GM23338 (cell line): ENCODE data around the gene NUDT9. TPM values are rescaled to one million over a fixed set of nuclear protein-coding genes. Genes with fewer than 3 reads are reported as not detected.
"Not testable (repeated sequence)": the region's sequence is repeated elsewhere in the genome, so short reads cannot be mapped to it uniquely, and the experiment has no call there.

Experiments used
- ATAC-seq: fragments of 200-7000 bp; cut with Tn5 transposase; 3 replicates; pipeline ENCODE4 v1.9.1; 2020
- DNase-seq: peaks from one replicate; pipeline ENCODE4 v3.0.0-alpha.2; 2015; ENCODE audit warnings: low spot score
- H2AFZ ChIP-seq: fragments of 200-600 bp; sonication (generic); 2 replicates; pipeline ENCODE4 v1.8.0; 2016; ENCODE audit warnings: antibody characterized with exemption, mild to moderate bottlenecking, moderate library complexity
- H3F3A ChIP-seq: fragments of 200-600 bp; sonication (generic); replicated peaks from 2 replicates; pipeline ENCODE4 v1.8.0; 2017; ENCODE audit warnings: antibody characterized with exemption, mixed run types, low read depth
- H3K27ac ChIP-seq: fragments of 200-600 bp; sonication (generic); 2 replicates; pipeline ENCODE4 v1.6.1; 2016; ENCODE audit warnings: low read depth
- H3K27me3 ChIP-seq: fragments of 200-600 bp; sonication (generic); 2 replicates; pipeline ENCODE4 v1.8.0; 2016; ENCODE audit warnings: mild to moderate bottlenecking, mixed run types, moderate library complexity; ENCODE audit not compliant: insufficient read depth
- H3K36me3 ChIP-seq: fragments of 200-600 bp; sonication (generic); 2 replicates; pipeline ENCODE4 v1.8.0; 2016; ENCODE audit warnings: mild to moderate bottlenecking; ENCODE audit not compliant: insufficient read depth
- H3K4me1 ChIP-seq: fragments of 200-600 bp; sonication (generic); 2 replicates; pipeline ENCODE4 v1.8.0; 2016; ENCODE audit warnings: mild to moderate bottlenecking, moderate library complexity; ENCODE audit not compliant: insufficient read depth
- H3K4me2 ChIP-seq: fragments of 200-600 bp; sonication (generic); 2 replicates; pipeline ENCODE4 v1.7.1; 2017; ENCODE audit warnings: mixed run types
- H3K4me3 ChIP-seq: fragments of 200-600 bp; sonication (generic); 2 replicates; pipeline ENCODE4 v1.6.1; 2016; ENCODE audit warnings: mixed run types
- H3K79me2 ChIP-seq: fragments of 200-600 bp; sonication (generic); replicated peaks from 2 replicates; pipeline ENCODE4 v1.8.0; 2017; ENCODE audit warnings: mild to moderate bottlenecking; ENCODE audit not compliant: insufficient read depth
- H3K9me2 ChIP-seq: fragments of 200-600 bp; sonication (generic); 2 replicates; pipeline ENCODE4 v1.8.0; 2017; ENCODE audit not compliant: insufficient read depth
- H4K20me1 ChIP-seq: fragments of 200-600 bp; sonication (generic); replicated peaks from 2 replicates; pipeline ENCODE4 v1.8.0; 2017; ENCODE audit warnings: mild to moderate bottlenecking; ENCODE audit not compliant: insufficient read depth
- H3K27ac Mint-ChIP-seq: 2 replicates; pipeline ENCODE4 v1.8.0; 2020; ENCODE audit warnings: inconsistent platforms, mild to moderate bottlenecking, moderate library complexity, mixed read lengths
- H3K27me3 Mint-ChIP-seq: 3 replicates; pipeline ENCODE4 v1.8.0; 2022; ENCODE audit warnings: low read depth, mild to moderate bottlenecking, moderate library complexity, mixed read lengths, inconsistent platforms; ENCODE audit not compliant: insufficient read depth, poor library complexity
- H3K36me3 Mint-ChIP-seq: 3 replicates; pipeline ENCODE4 v1.8.0; 2021; ENCODE audit warnings: low read depth, mild to moderate bottlenecking, inconsistent platforms, moderate library complexity, mixed read lengths
- H3K4me1 Mint-ChIP-seq: 3 replicates; pipeline ENCODE4 v1.8.0; 2020; ENCODE audit warnings: mild to moderate bottlenecking, inconsistent platforms, mixed read lengths
- H3K4me3 Mint-ChIP-seq: 3 replicates; pipeline ENCODE4 v1.8.0; 2021; ENCODE audit warnings: moderate library complexity, mild to moderate bottlenecking, inconsistent platforms, mixed read lengths
- H3K9me3 Mint-ChIP-seq: 3 replicates; pipeline ENCODE4 v1.8.0; 2020; ENCODE audit warnings: moderate library complexity, mild to moderate bottlenecking, inconsistent platforms, mixed read lengths
- CREB1 ChIP-seq: fragments of 250-450 bp; sonication (Bioruptor Pico); IDR thresholded peaks from 2 replicates; pipeline ENCODE4 v1.5.0; 2020; ENCODE audit warnings: low read depth, mild to moderate bottlenecking, moderate library complexity
- EZH2 ChIP-seq: fragments of 200-600 bp; sonication (generic); IDR thresholded peaks from one replicate; pipeline ENCODE4 v1.8.0; 2017; ENCODE audit warnings: antibody characterized with exemption, mild to moderate bottlenecking, low read depth; ENCODE audit not compliant: unreplicated experiment
- EZH2phosphoT487 ChIP-seq: fragments of 200-600 bp; sonication (generic); IDR thresholded peaks from one replicate; pipeline ENCODE4 v1.8.1; 2018; ENCODE audit warnings: antibody characterized with exemption; ENCODE audit not compliant: unreplicated experiment
- NANOG ChIP-seq: IDR thresholded peaks from 2 replicates; pipeline ENCODE4 v1.6.1; 2016; ENCODE audit warnings: antibody characterized with exemption, borderline replicate concordance
- POLR2AphosphoS5 ChIP-seq: IDR thresholded peaks from 2 replicates; pipeline ENCODE4 v1.6.1; 2016; ENCODE audit warnings: antibody characterized with exemption, low read depth
- STAT1 ChIP-seq: IDR thresholded peaks from one replicate; pipeline ENCODE4 v1.6.1; 2016; ENCODE audit warnings: antibody characterized with exemption; ENCODE audit not compliant: unreplicated experiment
- polyA plus RNA-seq: library from polyadenylated mRNA; unstranded; fragments of >200 nt; fragmentation: Nextera tagmentation; extraction: Ambion mirVana; gene quantifications from 2 replicates; pipeline ENCODE4 v1.2.1, GENCODE V29; 2016
- total RNA-seq: library from RNA; depleted of rRNA; stranded (reverse); fragments of >200 nt; shearing (Covaris generic); gene quantifications from 2 replicates; pipeline ENCODE4 v1.2.3, GENCODE V29; 2014
- TF ChIP-seq, protein P1 (sequence below): IDR thresholded peaks from 2 replicates; pipeline ENCODE4 v1.6.1; 2016; ENCODE audit warnings: antibody characterized with exemption
- TF ChIP-seq, protein P2 (sequence below), 2 experiments: fragments of 200-600 bp in 1 of 2; sonication (generic) in 1 of 2; conservative IDR thresholded peaks; 2 replicates each; pipeline versions ENCODE4 v1.5.1 to v1.6.1; 2016 to 2017; ENCODE audit warnings: antibody characterized with exemption in 2 of 2, low read depth in 2 of 2, mild to moderate bottlenecking in 2 of 2, moderate library complexity in 1 of 2

NUDT9 gene
- total and polyA plus RNA-seq, 2 experiments from 2014 or later = 22.9 to 43.4 TPM

- TF ChIP-seq, protein P1, sequence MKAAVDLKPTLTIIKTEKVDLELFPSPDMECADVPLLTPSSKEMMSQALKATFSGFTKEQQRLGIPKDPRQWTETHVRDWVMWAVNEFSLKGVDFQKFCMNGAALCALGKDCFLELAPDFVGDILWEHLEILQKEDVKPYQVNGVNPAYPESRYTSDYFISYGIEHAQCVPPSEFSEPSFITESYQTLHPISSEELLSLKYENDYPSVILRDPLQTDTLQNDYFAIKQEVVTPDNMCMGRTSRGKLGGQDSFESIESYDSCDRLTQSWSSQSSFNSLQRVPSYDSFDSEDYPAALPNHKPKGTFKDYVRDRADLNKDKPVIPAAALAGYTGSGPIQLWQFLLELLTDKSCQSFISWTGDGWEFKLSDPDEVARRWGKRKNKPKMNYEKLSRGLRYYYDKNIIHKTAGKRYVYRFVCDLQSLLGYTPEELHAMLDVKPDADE = no peak
- no peak for TF ChIP-seq POLR2AphosphoS5
- TF ChIP-seq EZH2phosphoT487 = no peak
- TF ChIP-seq, protein P2, sequence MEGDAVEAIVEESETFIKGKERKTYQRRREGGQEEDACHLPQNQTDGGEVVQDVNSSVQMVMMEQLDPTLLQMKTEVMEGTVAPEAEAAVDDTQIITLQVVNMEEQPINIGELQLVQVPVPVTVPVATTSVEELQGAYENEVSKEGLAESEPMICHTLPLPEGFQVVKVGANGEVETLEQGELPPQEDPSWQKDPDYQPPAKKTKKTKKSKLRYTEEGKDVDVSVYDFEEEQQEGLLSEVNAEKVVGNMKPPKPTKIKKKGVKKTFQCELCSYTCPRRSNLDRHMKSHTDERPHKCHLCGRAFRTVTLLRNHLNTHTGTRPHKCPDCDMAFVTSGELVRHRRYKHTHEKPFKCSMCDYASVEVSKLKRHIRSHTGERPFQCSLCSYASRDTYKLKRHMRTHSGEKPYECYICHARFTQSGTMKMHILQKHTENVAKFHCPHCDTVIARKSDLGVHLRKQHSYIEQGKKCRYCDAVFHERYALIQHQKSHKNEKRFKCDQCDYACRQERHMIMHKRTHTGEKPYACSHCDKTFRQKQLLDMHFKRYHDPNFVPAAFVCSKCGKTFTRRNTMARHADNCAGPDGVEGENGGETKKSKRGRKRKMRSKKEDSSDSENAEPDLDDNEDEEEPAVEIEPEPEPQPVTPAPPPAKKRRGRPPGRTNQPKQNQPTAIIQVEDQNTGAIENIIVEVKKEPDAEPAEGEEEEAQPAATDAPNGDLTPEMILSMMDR (conservative IDR thresholded peaks at IDR 0.05; ENCODE audit: low read depth in 2 of 2) = no peak
- no peak for TF ChIP-seq STAT1
These were observed 56.4 kb downstream of the NUDT9 start (continued) for GRCh38 chr4:87478732-87479250.

DNA sequence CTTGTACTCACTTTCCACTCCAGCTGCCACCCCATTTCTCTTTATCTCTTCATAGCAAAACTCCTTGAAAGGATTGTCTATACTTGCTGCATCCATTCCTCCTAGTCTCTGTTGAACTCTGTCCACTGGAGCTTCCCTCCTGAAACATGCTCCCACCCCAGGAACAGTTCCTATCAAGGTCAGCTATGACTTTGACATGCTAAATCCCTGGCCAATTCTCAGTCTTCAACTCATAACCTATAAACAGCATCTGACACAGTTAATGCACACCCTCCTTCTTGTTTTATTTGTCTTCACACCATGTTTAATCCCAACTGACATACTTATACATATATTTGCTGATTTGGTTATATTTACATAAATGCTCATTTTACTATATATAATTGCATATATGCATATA is 59.0 kb downstream of the NUDT9 start:
- TF ChIP-seq, protein P2 (conservative IDR thresholded peaks at IDR 0.05; ENCODE audit: low read depth in 2 of 2) = no peak
- TF ChIP-seq EZH2phosphoT487 (no peak), EZH2 (no peak), STAT1 (no peak), POLR2AphosphoS5 (no peak), NANOG (no peak), CREB1 (CRISPR knock-in tag) (no peak)
- TF ChIP-seq, protein P1 = no peak
- Histone ChIP-seq H3K27me3 (no peaks in the 10 kb centered on the region), H3K79me2 (no peaks in the 10 kb centered on the region), H3K36me3 (0 out of 2 replicates have a peak, but pooled peaks cover 3% of the 10 kb centered on the region), H3K4me3 (no peak overlapping the region), H3K4me2 (no peak overlapping the region), H4K20me1 (no peaks in the 10 kb centered on the region), H3K4me1 (peaks cover 22% of the 10 kb centered on the region), H3K27ac (no peak overlapping the region), H2AFZ (no peak overlapping the region), H3F3A (no peaks in the 10 kb centered on the region), H3K9me2 (0 out of 2 replicates have a peak, but pooled peaks cover 2% of the 10 kb centered on the region)
- DNase-seq (no peak), ATAC-seq (no peak)
- no peak overlapping the region for H3K27ac Mint-ChIP-seq
- no peak overlapping the region for H3K4me3 Mint-ChIP-seq
- H3K27me3 Mint-ChIP-seq = peaks cover 2% of the 10 kb centered on the region
- H3K9me3 Mint-ChIP-seq = peaks cover 27% of the 10 kb centered on the region
- H3K4me1 Mint-ChIP-seq = peaks cover 25% of the 10 kb centered on the region
- H3K36me3 Mint-ChIP-seq = peaks cover 27% of the 10 kb centered on the region

DNA sequence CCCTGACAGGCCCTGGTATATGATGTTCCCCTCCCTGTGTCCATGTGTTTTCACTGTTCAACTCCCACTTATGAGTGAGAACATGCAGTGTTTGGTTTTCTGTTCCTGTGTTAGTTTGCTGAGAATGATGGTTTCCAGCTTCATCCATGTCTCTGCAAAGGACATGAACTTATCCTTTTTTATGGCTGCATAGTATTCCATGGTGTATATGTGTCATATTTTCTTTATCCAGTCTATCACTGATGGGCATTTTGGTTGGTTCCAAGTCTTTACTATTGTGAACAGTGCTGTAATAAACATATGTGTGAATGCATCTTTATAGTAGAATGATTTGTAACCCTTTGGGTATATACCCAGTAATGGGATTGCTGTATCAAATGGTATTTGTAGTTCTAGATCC is 60.9 kb downstream of the NUDT9 start:
- Histone ChIP-seq H3K4me1 (peaks cover 14% of the 10 kb centered on the region), H3K36me3 (0 out of 2 replicates have a peak, but pooled peaks cover 12% of the 10 kb centered on the region)
- not testable (repeated sequence) for H3F3A ChIP-seq, H4K20me1 ChIP-seq, H3K4me3 Mint-ChIP-seq, H3K4me2 ChIP-seq, H3K79me2 ChIP-seq, H3K4me3 ChIP-seq, H3K27me3 ChIP-seq, H2AFZ ChIP-seq, H3K27ac Mint-ChIP-seq, ATAC-seq, H3K9me2 ChIP-seq, H3K27ac ChIP-seq, DNase-seq, H3K27me3 Mint-ChIP-seq
- Mint-ChIP-seq H3K4me1 (peaks cover 10% of the 10 kb centered on the region; the same call in 2 of the 3 replicates), H3K36me3 (peaks cover 43% of the 10 kb centered on the region), H3K9me3 (peaks cover 44% of the 10 kb centered on the region)

DNA sequence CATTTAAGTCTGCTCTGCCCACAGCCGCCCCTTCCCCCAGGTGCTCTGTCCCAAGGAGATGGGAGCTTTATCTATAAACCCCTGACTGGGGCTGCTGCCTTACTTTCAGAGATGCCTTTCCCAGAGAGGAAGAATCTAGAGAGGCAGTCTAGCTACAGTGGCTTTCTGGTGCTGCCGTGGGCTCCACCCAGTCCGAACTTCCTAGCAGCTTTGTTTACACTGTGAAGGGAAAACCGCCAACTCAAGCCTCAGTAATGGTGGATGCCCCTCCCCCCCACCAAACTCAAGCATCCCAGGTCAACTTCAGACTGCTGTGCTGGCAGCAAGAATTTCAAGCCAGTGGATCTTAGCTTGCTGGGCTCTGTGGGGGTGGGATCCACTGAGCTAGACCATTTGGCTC is 66.3 kb downstream of the NUDT9 start:
- H3K27ac Mint-ChIP-seq, DNase-seq: not testable (repeated sequence)

More for the DNA sequence above, 66.3 kb downstream of the NUDT9 start:
- H2AFZ ChIP-seq, H3K27me3 Mint-ChIP-seq, H3K27ac ChIP-seq, H3K4me2 ChIP-seq, H3K27me3 ChIP-seq, ATAC-seq, H3F3A ChIP-seq, H3K79me2 ChIP-seq, H4K20me1 ChIP-seq, H3K4me3 ChIP-seq, H3K4me3 Mint-ChIP-seq: not testable (repeated sequence)
- Mint-ChIP-seq H3K36me3 (peaks cover 65% of the 10 kb centered on the region), H3K9me3 (peaks cover 65% of the 10 kb centered on the region), H3K4me1 (peaks cover 20% of the 10 kb centered on the region)
- 0 out of 2 replicates have a peak, but pooled peaks cover 13% of the 10 kb centered on the region for H3K36me3 ChIP-seq
- peaks cover 16% of the 10 kb centered on the region for H3K4me1 ChIP-seq
- H3K9me2 ChIP-seq = peaks cover 29% of the 10 kb centered on the region
